Dermis microvascular lymphatic vessel endothelial cell (primary cell): ENCODE data around the gene CYP46A1. TPM values are rescaled to one million over a fixed set of nuclear protein-coding genes. Genes with fewer than 3 reads are reported as not detected.
"Not testable (repeated sequence)": the region's sequence is repeated elsewhere in the genome, so short reads cannot be mapped to it uniquely, and the experiment has no call there.

Experiments used
- DNase-seq, 2 donors: peaks; one replicate each; pipeline versions ENCODE4 v3.0.0 to v3.0.0-alpha.2; 2010; ENCODE audit warnings: low read depth in 2 of 2
- total RNA-seq: library from RNA; depleted of rRNA; stranded (reverse); fragments of >200 nt; gene quantifications from 2 replicates; pipeline ENCODE4 v1.2.1, GENCODE V29; 2014

Gene CYP46A1
- total RNA-seq, 1 donor from 2014 or later: 0.13 TPM

DNA sequence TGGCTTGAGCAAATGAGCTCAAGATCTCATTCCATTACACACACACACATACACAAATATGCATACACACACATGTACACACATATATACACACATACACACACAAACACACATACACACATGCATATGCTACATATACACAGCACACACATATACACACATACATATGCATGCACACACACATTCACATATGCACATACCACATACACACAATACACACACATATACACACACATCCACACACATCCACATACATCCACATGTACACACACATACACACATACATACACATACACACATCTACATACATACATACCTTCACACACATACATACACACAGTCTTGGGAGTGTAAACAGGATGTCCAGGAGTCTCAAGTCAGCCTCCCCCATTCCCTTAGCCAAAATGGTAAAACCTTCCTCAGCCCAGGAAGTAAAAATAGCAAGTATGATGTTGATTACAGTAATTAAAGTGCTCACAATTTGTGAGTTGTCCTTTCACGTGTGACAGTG is 26.4 kb upstream of the CYP46A1 start:
- no peak for DNase-seq

DNA sequence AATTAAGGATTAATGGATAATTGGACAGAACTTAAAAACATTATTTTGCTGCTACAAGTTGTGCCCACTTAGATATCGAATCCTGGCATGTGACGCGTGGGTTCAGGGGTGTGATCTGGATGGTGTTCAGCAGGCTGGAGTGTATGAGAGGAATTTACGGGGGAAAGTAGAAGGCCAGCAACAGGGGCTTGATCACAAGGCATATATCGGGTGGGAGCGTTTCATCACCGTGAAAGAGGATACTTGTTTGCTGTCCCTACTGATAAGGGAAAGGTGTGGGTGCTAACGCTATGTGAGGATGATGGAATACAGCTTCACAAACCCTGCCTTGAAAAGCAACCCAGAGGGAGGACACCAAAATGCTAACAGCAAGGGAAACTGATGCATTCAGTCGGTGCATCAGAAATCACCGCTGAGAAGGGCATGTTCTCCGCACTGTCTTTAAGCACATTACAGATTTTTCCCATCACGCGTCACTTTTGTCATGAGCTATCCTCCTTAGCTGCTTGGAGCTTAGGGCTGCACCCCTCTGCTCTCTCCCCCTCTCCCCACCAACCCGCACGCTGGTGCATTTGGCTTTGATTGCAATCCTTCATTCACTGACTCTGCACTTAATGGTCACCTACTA is 25.8 kb upstream of the CYP46A1 start:
- no peak for DNase-seq

DNA sequence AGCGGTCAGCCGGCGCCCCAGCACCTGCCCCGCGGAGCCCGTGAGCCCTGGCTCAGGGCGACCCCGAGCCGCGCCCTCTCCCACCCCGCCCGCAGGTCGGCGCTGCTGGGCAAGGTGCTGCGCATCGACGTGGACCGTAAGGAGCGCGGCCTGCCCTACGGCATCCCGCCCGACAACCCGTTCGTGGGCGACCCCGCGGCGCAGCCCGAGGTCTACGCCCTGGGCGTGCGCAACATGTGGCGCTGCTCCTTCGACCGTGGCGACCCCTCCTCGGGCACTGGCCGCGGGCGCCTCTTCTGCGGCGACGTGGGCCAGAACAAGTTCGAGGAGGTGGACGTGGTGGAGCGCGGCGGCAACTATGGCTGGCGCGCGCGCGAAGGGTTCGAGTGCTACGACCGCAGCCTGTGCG is 24.8 kb upstream of the CYP46A1 start:
- DNase-seq: no peak

DNA sequence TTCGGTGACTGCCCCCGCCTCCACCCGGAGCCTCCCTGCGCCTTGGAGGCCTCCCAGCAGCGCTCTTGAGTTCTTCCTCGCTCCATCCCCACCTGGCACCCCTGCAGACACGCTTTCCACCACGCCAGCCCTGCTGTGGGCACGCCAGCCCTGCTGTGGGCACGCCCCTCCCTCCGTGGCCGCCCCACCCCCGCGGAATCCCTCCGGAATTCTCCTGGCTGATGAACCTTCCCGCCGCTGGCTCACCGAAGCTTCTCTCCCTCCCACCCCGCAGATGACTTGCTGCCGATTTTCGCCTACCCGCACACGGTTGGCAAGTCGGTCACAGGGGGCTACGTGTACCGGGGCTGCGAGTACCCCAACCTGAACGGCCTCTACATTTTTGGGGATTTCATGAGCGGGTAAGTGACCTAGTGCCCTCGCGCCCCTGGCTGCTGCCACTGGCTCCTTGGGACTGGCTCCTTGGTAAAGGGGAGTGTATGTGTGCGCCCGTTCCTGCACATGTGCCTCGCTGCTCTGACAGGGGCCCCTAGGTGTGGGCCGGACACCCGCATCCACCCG is 24.0 kb upstream of the CYP46A1 start:
- no peak for DNase-seq

DNA sequence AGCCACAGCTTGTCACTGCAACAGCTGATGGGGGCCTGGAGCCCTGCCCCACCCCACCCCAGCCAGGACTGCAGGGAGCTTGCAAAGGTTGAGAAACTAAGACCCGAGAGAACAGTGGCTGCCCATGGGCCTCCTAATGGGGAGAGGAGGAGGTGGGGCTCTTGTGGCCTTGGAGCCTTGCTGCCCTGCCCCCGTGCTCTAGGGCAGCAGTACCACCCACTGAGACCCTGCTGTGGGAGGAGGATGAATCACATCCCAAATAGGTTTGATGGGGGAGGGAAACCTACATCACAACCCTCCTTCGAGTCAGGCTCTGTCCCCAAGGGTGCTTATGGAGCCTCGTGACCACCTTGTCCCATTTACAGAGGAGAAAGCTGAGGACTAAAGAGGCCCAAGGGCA is 23.3 kb upstream of the CYP46A1 start:
- DNase-seq: no peak

DNA sequence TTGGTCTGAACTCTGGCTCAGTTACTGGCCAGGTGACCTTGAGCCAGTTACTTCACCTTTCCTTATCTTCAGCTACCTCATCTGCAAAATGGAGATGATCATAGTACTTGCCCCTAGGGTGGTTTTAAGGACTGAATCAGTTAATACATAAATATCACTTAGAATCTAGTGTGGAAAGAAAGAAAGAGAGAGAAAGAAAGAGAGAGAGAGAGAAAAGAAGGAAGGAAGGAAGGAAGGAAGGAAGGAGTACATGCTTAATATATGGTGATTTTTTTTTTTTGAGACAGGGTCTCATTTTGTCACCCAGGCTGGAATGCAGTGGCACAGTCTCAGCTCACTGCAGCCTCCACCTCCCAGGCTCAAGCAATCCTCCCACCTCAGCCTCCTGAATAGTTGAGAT is 22.9 kb upstream of the CYP46A1 start:
- not testable (repeated sequence) for DNase-seq

DNA sequence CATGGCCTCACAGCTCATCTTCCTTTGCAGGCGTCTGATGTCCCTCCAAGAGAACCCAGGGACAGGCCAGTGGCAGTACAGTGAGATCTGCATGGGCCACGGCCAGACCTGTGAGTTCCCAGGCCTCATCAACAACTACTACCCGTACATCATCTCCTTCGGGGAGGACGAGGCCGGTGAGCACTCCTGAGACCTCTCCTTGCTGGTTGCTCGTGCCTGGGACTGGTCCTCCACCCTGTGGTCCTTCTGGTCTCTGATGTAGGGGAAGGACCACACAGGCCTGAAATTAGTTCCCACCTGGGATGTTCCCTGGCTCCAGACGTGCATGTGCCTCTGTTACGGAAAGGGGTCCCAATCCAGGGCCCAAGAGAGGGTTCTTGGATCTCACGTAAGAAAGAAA is 21.3 kb upstream of the CYP46A1 start:
- no peak for DNase-seq

DNA sequence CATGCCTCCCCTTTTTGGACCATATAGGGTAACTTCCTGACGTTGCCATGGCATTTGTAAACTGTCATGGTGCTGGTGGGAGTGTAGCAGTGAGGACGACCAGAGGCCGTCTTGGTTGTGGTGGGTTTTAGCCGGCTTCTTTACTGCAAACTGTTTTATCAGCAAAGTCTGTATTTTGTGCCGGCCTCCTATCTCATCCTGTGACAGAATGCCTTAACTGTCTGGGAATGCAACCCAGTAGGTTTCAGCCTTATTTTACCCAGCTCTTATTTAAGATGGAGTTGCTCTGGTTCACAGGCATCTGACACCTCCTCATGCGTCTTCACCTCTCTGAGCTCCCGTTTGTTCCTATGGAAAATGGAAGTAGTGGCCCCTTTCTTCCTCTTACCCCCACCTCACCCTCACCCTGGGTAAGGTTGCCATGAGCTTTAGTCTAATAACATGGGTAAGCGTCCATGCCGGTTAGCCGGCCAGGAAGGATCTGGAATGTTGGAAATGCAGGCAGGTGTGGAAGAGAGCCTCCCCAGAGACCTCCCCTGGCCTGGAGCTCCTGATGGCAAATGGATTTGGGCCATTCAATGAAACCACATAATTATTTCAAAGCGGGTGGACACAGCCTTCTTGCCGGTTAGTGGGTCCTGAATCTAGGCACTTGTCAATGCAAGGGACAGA is 20.6 kb upstream of the CYP46A1 start:
- DNase-seq: no peak

DNA sequence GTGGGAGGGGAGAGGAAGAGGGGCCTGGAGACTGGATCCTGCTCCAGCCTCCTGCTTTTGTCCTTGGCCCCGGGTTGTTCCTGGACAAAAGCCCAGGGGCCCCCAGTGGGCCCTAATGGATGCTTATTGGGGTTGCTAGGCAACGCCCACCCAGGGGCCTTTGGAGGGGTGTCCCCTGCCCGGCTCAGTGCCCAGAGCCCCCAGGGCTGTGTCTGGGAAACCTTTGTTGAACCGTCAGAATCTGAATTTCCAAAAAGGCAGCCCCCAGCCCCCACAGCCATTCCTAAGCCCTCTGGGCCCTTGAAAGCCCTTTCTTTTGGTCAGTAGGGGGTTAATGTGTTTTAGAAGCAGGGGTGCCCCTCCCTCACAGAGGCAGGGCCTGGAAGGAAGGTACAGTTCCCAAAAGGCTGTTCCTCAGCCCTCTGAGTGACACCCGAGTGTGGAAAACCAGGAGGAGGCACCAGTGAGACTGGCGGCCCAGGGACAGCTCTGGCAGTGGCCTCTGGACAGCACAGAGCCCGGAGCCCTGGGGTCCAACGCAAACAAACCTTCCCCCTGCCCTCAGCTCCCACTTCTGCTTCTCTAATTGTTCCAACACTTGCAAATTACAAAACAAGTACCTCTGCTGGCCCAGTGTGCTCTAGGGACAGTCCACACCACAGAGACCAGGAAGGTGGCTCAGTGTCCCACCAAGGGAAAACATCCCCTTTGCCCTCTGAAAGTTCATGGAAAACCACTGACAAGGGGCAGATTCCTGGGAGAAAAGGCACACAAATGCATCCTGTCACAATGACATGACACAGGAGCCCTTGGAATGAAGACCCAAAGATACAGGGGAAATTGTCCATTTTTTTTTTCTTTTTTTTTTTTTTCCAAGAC is 19.8 kb upstream of the CYP46A1 start:
- DNase-seq: no peak

DNA sequence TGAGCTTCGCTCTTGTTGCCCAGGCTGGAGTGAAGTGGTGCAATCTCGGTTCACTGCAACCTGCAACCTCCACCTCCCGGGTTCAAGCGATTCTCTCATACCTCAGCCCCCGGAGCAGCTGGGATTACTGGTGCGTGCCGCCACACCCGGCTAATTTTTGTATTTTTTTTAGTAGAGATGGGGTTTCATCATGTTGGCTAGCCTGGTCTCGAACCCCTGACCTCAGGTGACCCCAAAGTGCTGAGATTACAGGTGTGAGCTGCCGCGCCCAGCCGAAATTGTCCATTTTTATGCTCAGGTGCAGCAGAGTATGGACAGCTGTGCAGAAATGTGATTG is 19.2 kb upstream of the CYP46A1 start:
- DNase-seq: no peak

DNA sequence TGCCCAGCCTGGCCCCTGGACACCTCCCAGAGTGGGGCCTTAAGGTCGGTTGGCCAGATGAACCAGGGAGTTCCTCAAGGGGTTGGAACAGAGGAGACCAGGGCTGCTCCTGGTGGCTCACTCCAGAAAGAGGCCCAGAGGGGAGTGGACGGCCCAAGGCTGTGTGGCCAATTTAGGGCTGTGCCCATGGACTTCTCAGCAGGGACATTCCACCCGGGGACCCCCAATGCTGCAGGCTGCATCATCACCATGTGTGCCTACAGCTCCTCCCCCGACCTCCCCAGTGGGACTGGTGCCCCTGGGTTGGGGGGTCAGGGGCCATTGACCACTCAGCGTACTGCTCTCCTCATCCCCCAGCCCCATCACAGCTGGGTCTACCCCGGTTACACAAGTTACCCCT is 17.6 kb upstream of the CYP46A1 start:
- DNase-seq: no peak

DNA sequence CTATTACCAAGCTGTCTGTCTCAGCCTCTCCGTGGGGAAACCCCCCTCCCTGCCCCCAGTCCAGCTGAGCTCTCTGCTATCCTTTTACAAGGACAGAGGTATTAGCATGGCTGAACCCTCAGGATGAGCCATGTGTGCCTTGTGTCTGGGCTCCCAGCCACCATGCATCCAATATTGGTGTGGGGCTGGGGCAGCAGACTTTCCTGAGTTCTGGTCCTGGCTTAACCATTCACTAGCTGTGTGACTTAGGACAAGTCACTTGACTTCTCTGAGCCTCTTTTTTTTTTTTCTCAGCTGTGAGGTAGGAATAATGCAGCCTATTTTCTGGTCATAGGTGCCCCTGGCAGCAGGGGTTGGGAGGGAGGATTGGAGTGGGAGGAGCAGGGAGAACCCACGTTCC is 17.1 kb upstream of the CYP46A1 start:
- DNase-seq: no peak

DNA sequence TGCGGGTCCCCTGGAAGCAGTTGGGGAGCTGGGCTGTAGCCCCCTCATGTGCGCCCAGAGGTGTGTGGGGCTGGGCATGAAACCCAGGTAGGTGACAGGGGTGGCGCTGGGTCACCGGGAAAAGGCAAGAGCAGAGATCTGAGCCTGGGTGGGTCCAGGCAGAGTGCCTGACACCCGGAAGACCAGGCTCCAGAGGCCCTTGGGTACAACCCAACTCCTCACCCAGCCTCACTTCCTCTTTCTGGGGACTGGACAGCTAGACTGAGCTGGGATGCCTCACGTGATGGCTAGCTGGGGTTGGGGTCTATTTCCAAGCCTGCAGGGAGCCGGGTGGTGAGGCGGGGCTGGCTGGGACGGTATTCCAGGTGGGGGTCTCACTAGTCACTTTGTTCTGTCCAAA is 16.3 kb upstream of the CYP46A1 start:
- no peak for DNase-seq

DNA sequence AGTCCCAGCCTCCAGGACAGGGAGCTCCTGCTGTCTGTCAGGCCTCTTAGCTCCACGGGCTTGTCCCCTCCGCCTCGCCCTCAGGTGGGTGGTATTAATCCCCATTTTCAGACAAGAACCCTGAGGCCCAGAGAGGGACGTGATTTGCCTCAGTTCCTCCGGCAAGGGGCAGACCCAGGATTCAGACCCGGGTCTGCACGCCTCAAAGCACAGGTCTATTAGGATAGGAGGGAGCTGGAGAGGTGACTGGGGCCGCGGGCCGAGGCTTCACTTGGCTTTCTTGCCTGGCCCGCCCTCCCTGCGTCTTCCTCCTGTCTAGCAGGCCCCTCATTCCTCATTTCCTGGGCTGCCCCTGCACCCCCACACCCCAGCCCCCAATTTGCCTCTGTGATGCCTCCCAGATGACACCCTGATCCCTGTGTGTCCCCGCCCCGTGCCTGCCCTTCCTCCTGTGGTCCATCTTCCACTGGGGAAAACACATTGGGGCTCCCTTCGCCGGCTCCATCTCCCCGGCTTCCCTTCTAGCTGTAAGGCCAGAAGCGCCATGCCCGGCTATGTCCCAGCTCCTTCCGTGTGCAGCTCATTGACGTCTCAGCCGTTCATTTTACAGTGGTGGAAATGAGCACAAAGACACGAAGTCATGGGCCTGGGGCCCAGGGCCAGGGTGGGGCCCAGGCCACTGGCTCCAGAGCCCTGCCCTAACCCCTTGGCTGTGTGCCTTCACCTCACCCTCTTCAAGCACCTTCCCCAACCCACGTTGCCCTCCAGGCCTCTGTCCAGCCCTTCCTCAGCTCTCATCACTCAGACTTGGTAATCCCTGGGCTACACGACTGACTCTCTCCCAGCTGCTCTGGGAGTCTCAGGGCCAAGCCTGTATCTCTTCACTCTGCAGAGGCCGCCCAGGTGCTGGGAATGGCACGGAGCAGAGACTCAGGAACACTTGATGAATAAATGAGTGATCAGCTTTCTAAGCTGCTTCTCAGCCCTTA is 15.5 kb upstream of the CYP46A1 start:
- DNase-seq: no peak

DNA sequence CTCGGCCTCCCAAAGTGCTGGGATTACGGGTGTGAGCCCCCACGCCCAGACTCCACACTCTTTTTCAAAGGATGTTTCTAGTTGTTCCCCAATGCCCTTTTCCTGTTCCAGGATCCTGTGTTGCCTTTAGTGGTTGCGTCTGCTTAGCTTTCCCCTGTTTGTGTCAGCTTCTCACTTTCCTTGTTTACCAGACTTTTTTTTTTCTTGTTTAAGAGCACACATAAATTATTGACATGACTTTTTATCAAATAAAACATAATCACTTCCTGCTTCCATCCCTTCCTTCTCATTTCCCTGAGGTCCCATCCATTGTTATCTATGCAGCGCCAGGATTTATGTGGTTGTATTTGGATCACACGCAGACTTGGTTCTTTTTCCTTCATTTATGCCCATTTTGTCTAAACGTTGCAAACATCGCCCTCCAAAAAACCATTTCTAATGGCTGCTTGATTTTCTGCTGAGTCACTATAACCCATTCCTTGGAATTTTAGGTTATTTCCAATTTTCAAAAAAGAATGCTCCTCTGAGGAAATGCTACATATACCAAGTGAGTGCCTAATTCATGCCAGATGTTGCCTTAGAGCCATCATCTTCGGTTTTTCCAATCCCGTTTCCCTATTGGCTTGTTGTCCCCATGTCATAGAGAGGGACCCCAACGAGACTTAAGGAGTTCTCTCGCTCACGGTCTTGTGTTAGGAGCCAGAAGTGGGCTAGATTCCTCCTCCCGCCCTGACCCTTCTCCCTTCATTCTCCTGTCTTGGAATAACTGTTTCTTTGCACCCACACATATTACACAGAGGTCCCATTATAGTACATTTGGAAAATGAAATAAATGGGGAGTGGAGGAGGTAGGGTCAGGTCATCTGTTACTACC is 13.5 kb upstream of the CYP46A1 start:
- no peak for DNase-seq

DNA sequence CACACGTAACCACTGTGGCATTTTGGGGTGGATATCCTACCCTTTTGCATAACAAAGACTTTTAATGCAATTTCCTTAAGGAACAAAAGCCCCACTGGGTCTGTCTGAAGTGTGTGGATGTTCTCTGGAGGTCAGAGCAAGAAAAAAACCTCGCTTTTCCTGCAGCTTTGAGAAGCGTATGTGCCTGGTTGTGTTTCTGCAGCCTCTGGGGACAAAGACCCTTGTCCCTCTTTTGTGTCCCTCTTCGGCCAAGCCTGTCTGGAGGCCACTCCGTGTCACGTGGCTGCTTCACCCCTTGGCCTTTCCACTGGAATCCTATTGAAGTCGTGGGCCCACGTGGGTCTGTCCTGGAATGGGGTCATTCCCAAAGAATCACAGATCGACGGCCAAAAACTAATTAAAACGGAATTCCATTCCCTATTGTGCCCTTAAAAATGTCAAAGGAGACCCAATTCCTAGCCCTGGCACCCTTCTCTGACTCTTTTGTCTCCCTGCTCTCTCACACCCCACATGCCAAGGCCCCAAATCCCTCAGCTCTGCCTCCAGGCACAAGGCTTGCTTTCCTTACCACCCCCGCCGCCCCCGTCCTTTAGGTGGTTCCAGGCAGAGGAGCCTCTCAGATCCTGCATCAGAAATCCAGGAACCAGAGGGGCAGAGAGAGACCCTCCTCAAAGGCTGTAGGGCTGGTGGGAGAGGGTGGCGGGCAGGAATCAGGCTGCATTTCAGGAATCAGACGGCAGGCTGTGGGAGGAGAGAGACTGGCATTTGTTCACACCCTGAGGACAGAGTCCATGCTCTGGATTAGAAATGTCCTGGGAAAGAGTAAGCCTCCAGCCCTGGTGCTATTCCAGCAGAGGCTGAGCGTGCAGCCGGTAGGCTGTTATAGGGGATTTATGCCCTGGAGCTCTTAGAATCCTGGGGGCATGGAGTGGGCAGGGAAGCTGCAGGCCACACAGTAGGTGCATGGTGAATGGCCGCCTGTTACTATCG is 12.6 kb upstream of the CYP46A1 start:
- DNase-seq: no peak

DNA sequence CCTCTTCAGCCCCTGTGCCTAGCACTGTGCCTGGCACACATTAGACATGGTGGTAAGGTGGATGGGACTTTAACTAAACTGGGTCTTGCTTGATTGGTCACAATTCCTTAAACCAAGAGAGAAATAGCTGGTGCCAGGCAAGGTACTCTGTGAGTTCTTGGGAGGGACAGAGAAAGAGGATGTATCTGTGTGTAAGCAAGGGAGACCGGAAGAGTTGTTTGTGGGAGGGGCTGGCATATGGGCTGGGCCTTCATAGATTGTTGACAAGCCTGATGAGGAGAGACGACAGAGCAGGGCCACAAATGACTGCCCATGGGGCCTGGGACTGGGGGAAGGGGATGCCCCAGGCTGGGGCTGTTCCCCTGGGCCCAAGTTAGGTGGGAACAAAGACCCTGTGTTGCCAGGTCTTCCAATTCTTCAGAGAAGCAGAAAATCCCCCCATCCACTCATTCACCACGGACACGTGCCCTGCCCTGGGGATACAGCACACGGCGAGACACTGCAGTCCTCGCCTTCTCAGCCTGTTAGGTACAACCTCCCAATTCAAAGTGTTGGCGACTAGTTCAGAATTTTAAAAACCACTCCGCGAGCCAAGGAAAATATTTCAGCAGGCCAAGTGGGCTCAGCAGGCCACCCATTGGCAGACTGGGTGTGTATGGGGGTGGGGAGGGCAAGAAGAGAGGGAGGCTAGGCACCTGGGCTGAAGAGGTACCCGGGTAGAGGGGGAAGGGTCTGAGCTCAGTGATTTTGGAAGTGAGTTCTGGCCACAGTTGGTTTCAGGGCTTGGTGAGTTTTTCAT is 11.4 kb upstream of the CYP46A1 start:
- no peak for DNase-seq
